ENCODE measurements around the gene MYBL2. TPM values are rescaled to one million over a fixed set of nuclear protein-coding genes. Genes with fewer than 3 reads are reported as not detected.
"Not testable (repeated sequence)": the region's sequence is repeated elsewhere in the genome, so short reads cannot be mapped to it uniquely, and the experiment has no call there.

The MYBL2 gene
- total RNA-seq, 4 donors from 2014 or later = 0.19 to 2.3 TPM; not detected in 2

GRCh38 chr20:43751167-43752050 lies 84.5 kb downstream of the MYBL2 start:
- TF ChIP-seq CTCF (IDR thresholded peaks at IDR 0.05) = no peak
- ATAC-seq (ENCODE audit: low FRiP score) (no peak), DNase-seq (ENCODE audit: low spot score) (no peak)

DNA sequence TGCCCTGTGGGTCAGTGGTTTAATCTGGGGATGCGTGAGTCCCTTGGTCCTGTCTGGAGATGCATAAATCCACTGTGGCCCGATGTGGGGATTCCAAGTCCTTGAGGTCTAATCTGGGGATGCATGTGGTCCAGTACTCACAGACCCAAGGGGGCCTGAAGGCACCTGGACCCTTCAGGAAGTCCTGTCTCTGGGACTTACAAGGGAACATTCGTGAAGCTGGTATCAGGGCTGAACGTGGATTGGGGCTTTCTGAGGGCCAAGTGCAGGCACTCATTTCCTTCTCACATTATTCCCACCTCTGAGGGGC lies 85.1 kb downstream of the MYBL2 start:
- TF ChIP-seq CTCF (IDR thresholded peaks at IDR 0.05) = no peak
- ATAC-seq (ENCODE audit: low FRiP score) = no peak
- DNase-seq (ENCODE audit: low spot score) = no peak

DNA sequence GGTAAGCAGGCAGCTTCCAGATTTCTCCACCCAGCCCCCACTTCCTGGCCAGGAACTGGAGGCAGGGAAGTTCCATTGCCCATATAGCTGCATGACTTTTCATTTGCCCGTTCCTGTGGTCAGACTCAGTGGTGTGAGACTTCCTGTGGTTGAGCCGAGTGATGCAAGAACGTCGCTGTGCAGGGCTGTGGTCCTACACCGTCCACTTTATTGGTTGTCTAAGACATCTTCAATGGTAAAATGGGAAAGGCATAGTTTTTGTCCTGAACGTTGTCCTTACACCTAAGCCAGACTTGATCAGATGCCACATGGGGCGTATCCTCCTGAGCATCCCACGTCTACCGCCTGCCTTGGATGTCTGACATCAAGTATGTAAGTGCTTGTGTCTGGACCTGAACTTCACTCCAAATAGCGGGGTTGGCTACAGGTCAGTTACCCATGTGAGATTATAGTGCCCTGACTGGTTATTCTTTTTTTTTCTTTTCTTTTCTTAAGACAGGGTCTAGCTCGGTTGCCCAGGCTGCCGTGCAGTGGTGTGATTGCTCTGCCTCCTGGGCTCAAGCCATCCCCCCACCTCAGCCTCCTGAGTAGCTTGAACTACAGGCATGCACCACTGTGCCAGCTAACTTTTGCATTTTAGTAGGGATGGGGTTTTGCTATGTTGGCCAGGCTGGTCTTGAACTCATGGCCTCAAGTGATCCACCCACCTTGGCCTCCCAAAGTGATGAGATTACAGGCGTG lies 85.8 kb downstream of the MYBL2 start:
- DNase-seq (ENCODE audit: low spot score) (no peak), ATAC-seq (ENCODE audit: low FRiP score) (no peak)
- no peak for TF ChIP-seq CTCF (IDR thresholded peaks at IDR 0.05)

GRCh38 chr20:43755390-43755789 lies 88.5 kb downstream of the MYBL2 start:
- TF ChIP-seq CTCF (IDR thresholded peaks at IDR 0.05) = no peak
- ATAC-seq (ENCODE audit: low FRiP score) (peak; percentile 12), DNase-seq (ENCODE audit: low spot score) (no peak)

DNA sequence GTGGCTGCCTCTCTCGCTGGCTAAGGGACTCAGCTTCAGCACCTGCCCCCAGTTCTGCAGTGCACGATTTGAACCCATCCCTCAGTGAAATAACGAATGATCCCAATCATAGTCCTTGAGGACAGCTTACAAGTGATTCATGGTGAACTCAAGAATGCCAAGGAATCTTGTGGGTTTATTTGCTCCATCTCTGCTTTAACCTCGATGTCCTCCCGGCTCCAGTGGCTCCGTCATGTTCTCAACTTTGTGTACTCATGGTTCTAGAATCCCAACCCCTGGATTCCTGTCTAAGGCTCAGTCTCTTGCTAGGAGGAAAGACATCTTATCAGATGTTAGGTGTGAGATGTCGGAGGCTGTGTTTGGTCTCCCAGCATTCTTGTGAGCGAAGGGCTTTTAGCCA lies 88.9 kb downstream of the MYBL2 start:
- ATAC-seq (ENCODE audit: low FRiP score) = no peak
- TF ChIP-seq CTCF (IDR thresholded peaks at IDR 0.05) = no peak
- no peak for DNase-seq (ENCODE audit: low spot score)

DNA sequence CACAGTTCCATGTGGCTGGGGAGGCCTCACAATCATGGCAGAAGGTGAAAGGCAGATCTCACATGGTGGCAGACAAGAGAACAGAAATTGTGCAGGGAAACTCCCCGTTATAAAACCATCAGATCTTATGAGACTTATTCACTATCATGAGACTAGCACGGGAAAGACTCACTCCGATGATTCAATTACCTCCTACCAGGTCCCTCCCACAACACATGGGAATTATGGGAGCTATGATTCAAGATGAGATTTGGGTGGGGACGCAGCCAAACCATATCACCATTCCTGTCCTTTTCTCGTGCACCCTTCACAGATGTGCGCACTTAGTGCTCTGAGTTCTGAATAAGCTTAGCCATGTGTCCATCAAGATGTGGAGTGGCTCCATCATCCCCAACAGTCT lies 91.0 kb downstream of the MYBL2 start:
- not testable (repeated sequence) for ATAC-seq (ENCODE audit: low FRiP score); DNase-seq (ENCODE audit: low spot score)

DNA sequence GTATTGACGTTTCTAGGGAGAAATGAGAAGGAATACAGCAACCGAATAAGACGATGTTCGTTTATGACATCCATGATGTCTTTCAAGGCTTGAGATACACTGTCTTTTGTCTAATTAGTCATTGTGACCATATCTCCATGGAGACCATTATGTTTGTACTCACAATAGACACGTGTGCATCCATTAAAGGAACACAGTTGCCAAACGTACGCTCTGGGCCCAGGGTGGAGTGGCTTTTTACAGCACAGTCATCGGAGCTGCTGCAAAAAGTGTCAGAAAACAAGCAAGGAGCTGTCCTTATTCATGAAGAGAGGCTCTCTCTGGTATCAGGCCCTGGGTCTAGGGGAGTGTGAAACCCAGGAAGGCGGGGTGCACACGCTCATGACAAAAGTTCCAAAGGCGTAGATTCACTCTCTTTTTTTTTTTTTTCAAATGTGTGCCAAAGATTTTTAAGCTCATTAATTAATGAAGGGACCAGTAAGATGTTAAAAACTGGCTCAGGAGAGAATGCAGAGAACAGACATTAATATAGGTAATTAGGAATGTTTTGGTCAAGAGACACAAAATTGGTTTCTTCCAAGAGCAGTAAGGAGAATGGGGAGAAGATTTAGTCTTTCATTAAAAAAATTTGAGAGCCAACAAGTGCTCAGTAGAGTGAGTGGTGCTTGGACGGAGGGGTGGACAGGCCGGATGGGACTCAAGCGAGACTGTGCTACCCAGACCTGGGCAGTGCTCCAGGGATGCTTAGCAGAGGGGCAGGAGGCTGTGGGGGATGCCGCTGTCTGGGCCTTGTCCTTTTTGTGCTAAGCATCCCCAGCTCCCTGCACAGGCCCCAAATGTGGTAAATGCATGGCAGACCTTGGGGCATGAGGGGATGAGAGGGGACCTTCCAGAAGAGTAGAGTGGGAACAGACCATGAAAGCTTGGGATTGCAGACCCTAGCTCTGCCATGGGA lies 94.7 kb downstream of the MYBL2 start:
- TF ChIP-seq CTCF (IDR thresholded peaks at IDR 0.05) = no peak
- ATAC-seq (ENCODE audit: low FRiP score) (no peak), DNase-seq (ENCODE audit: low spot score) (no peak)

All from omental fat pad (tissue), 4 donors.